Measurements from ENCODE around the gene LTBP3.

The LTBP3 gene

DNA sequence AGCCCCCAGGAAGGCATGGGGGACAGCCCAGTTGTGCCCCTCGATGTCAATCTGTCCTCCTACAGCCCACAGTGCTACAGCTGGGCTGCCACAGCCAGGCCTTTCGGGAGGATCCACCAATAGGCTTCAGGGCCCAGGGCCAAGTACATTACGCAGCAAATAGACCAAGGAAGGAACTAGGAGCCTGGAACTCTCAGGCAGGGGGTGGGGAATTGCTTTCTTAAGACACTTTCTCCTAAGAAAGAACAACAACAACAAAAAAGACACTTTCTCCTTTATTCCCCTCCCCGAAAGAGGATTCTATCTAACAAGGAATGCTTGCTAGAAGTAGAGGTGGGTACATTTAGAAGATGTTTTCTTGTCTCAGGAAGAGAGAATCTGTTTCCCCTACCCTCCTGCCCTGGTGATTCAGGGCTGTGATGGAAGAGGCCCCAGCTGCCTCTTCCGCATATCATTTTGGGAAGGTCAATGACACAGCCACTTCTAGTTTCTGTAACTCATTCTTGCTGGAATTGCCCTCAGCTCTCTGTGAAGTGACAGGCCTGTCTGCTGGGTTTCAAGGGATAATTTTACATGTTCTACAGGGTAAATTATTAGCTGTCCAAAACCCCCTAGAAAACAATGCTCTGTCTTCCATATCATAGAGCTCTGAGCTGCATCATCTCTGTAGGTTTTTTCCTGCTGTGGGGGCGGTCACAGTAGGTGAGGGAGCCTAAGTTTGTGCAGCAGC, 65.4 kb downstream of the LTBP3 start:
- DNase-seq, result no peak

DNA sequence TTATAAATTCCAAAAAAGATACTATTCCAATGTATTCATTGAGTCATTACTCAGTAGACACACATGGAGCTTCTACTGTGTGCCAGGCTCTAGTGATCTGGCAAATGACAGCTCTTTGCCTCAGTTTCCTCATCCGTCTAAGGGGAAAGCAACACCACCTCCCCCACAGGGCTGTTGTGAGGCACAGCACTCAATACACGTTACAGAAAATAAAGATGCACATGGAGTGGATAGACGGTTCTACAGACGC, 65.8 kb downstream of the LTBP3 start:
- no peak for DNase-seq

- DNase-seq, result no peak
Observed at GRCh38 chr11:65491614-65492386, 66.4 kb downstream of the LTBP3 start.

- DNase-seq, result no peak
Observed at GRCh38 chr11:65491163-65491465, 67.0 kb downstream of the LTBP3 start.

DNA sequence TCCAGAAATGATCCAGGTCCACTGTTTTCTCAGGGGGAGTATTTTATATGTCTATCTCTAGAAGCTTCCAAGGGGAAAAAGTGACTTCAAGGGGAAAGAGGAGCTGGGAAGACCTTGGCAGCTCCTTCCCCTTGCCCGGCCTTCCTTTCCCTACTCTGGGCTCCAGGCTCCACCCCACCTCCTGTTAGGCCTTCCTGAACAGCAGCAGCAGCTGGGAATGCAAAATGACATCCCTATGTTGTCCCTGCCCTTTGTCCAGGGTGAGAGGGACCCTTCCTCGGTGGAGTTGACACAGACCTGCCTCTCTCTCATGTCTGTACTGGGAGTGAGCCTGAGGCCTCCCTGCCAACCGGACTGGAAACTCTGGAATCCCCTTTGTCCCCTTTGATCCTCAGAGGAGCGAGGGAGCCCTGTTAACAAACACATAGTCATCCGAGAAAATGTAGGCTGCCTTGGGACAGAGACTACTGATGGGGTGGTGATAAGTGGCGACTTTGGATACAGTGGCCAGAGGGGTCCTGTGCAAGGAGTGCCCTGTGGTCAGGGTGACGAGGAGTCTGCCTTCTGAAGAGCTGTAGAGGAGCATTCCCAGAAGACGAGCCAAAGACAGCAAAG, 68.3 kb downstream of the LTBP3 start:
- no peak for DNase-seq

DNA sequence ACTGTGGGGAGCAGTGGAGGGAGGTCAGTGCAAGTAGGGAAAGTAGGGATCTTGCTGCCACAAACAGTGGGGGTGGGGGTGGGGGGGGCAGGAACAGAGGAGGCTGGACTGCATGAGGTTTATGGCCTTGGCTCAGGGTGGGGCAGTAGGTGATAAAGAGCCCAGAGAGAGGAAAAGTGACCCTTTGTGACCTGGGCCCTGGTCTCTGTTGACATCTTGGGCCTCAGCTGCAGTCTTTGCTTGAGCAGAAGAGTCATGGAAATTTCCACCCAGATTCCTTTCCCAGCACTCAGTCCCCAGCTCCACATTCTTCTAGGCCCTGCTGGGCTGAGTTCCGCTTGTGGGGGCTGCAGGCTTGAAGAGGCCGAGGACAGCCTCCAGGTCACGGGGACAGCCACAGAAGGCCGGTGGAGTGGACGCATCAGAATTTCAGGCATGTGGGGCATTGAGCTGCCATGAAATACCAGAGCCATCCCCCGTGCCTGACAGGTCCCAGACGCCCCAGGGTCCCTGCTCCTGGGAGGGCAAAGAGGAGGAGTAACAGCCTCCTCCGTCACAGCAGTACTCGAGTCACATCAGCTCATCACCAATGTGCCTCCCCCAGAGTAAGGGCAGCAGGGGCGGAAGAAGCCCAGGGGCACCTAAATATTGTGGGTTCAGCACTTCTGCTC, 69.0 kb downstream of the LTBP3 start:
- DNase-seq, result no peak
